CD4-positive, alpha-beta T cell (primary cell): Measurements from ENCODE around the gene EDRF1. TPM values are rescaled to one million over a fixed set of nuclear protein-coding genes. Genes with fewer than 3 reads are reported as not detected.

Experiments
- ATAC-seq: fragments of 200-7000 bp; cut with Tn5 transposase; one replicate; pipeline ENCODE4 v1.10.0; 2022; ENCODE audit warnings: mild to moderate bottlenecking; ENCODE audit not compliant: poor library complexity
- CTCF ChIA-PET: fragments of 350-600 bp; sonication (Branson Sonifier 250); formaldehyde crosslinking; loops from one replicate; lab custom pipeline; 2021; ENCODE audit warnings: antibody characterized with exemption, inconsistent platforms; lab: Charles Lee
- POLR2A ChIA-PET: fragments of 350-600 bp; sonication (Branson Sonifier 250); formaldehyde crosslinking; loops from one replicate; lab custom pipeline; 2021; ENCODE audit warnings: antibody characterized with exemption, inconsistent platforms; lab: Charles Lee
- DNase-seq, 14 experiments: peaks; one replicate each; pipeline ENCODE4 v3.0.0-alpha.2; 2013 to 2020; ENCODE audit warnings: mixed read lengths in 2 of 14
- H3K27ac ChIP-seq, 2 donors: one replicate each; pipeline versions ENCODE4 v1.5.1 to v1.7.0; 2013; ENCODE audit warnings: low read length in 2 of 2, low read depth in 1 of 2, mild to moderate bottlenecking in 1 of 2
- H3K27me3 ChIP-seq, 2 experiments: 1 replicate in 1 of 2; 2 replicates in 1 of 2; pipeline versions ENCODE4 v1.6.1 to v1.7.0; 2013; ENCODE audit warnings: low read length in 2 of 2, control low read depth in 1 of 2, mild to moderate bottlenecking in 1 of 2, moderate library complexity in 1 of 2; ENCODE audit not compliant: insufficient read depth in 2 of 2, control insufficient read depth in 1 of 2
- H3K36me3 ChIP-seq: one replicate; pipeline ENCODE4 v1.6.1; 2013; ENCODE audit warnings: low read length, control low read depth; ENCODE audit not compliant: insufficient read depth
- H3K4me1 ChIP-seq: one replicate; pipeline ENCODE4 v1.6.1; 2013; ENCODE audit warnings: low read length, control low read depth; ENCODE audit not compliant: insufficient read depth
- H3K4me3 ChIP-seq: one replicate; pipeline ENCODE4 v1.5.1; 2013; ENCODE audit warnings: mild to moderate bottlenecking, low read length, moderate library complexity
- H3K9me3 ChIP-seq, 2 experiments: 1 replicate in 1 of 2; 2 replicates in 1 of 2; pipeline versions ENCODE4 v1.6.1 to v1.7.0; 2013; ENCODE audit warnings: low read length in 2 of 2, mild to moderate bottlenecking in 2 of 2, control low read depth in 1 of 2, moderate library complexity in 1 of 2; ENCODE audit not compliant: control insufficient read depth in 1 of 2, insufficient read depth in 1 of 2
- H3K27ac Mint-ChIP-seq: one replicate; pipeline ENCODE4 v1.8.0; 2020; ENCODE audit warnings: mixed read lengths
- H3K27me3 Mint-ChIP-seq: one replicate; pipeline ENCODE4 v1.8.0; 2021; ENCODE audit warnings: mixed read lengths
- H3K36me3 Mint-ChIP-seq: one replicate; pipeline ENCODE4 v1.8.0; 2021; ENCODE audit warnings: low read depth, mixed read lengths
- H3K4me1 Mint-ChIP-seq: one replicate; pipeline ENCODE4 v1.8.0; 2021; ENCODE audit warnings: low read depth, mixed read lengths
- H3K4me3 Mint-ChIP-seq: one replicate; pipeline ENCODE4 v1.8.0; 2020; ENCODE audit warnings: mild to moderate bottlenecking, mixed read lengths
- H3K9me3 Mint-ChIP-seq: one replicate; pipeline ENCODE4 v1.8.0; 2020; ENCODE audit warnings: mixed read lengths
- intact Hi-C, 2 experiments: fragments of 100-400 bp; cut with DNase I in 1 of 2; cut with micrococcal nuclease in 1 of 2; formaldehyde crosslinking; loops; one replicate each; pipeline versions ENCODE4 v1.15.1 to v1.9.0; 2023 to 2025; cut with DNase I, micrococcal nuclease
- total RNA-seq, 174 experiments: library from RNA in 2 of 174; stranded (reverse) in 2 of 174; gene quantifications; one replicate each; pipeline ENCODE4 v1.2.3 and lab custom pipeline; 2021 to 2026
- TF ChIP-seq, protein P1 (sequence below): fragments of 200-600 bp; IDR thresholded peaks from one replicate; pipeline ENCODE4 v1.8.0; 2022; ENCODE audit warnings: antibody characterized with exemption, mild to moderate bottlenecking

EDRF1 gene
- total RNA-seq, 2 experiments from 2014 or later, result 39.0 to 39.8 TPM

DNA sequence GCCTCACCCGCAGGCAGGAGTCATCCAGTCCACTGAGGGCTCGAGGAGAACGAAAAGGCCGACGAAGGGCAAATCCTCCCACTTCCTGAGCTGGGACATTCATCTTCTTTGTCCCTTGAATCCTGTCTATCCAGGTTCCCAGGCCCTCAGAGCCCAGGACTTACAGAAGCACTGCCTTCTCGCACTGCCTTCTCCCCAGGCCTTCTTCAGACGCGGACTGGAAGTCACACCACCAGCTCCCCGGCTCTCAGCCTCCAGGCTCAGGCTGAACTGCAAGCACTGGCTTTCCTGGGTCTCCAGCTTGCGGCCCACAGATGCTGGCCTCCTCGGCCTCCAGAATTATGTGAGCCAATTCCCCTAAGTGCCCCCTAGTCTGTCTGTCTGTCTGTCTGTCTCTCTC, 62.5 kb downstream of the EDRF1 start:
- Mint-ChIP-seq H3K36me3 (peaks cover 7% of the 10 kb centered on the region), H3K27ac (no peak overlapping the region), H3K27me3 (no peaks in the 10 kb centered on the region), H3K4me3 (no peak overlapping the region), H3K4me1 (peaks cover 2% of the 10 kb centered on the region), H3K9me3 (no peaks in the 10 kb centered on the region)
- TF ChIP-seq, protein P1, sequence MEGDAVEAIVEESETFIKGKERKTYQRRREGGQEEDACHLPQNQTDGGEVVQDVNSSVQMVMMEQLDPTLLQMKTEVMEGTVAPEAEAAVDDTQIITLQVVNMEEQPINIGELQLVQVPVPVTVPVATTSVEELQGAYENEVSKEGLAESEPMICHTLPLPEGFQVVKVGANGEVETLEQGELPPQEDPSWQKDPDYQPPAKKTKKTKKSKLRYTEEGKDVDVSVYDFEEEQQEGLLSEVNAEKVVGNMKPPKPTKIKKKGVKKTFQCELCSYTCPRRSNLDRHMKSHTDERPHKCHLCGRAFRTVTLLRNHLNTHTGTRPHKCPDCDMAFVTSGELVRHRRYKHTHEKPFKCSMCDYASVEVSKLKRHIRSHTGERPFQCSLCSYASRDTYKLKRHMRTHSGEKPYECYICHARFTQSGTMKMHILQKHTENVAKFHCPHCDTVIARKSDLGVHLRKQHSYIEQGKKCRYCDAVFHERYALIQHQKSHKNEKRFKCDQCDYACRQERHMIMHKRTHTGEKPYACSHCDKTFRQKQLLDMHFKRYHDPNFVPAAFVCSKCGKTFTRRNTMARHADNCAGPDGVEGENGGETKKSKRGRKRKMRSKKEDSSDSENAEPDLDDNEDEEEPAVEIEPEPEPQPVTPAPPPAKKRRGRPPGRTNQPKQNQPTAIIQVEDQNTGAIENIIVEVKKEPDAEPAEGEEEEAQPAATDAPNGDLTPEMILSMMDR, result no peak
- ChIA-PET POLR2A (no interaction called here), CTCF (no interaction called here)
- no peaks in the 10 kb centered on the region for H3K4me1 ChIP-seq
- H3K27ac ChIP-seq, result no peak overlapping the region
- DNase-seq, result no peak
- no peaks in the 10 kb centered on the region for H3K9me3 ChIP-seq
- no peak overlapping the region for H3K4me3 ChIP-seq
- H3K27me3 ChIP-seq, result no peaks in the 10 kb centered on the region
- intact Hi-C loops, result no loop called here
- no peak for ATAC-seq
- no peaks in the 10 kb centered on the region for H3K36me3 ChIP-seq

DNA sequence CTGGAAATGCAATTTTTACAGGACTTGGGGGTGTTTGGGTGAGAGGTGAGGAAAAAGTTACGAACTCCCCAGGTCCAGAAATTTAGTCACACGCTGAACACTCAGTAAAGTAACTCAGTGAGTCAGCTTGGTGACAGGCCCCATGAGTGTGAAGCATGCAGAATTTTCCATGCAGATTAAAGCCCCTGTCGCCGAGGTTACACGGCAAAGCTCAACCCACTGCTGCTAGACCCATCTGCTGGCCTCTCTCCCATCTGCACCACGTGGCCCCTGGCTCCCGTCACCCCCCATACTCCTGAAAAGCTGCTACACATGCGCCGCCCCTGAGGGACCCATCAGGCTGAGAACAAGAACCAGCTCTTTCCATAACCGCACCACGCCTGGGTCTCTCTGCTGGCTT, 63.1 kb downstream of the EDRF1 start:
- POLR2A ChIA-PET, result no interaction called here
- Histone ChIP-seq H3K4me1 (peaks cover 6% of the 10 kb centered on the region), H3K27me3 (no peaks in the 10 kb centered on the region), H3K27ac (no peak overlapping the region), H3K36me3 (no peaks in the 10 kb centered on the region), H3K4me3 (no peak overlapping the region), H3K9me3 (no peaks in the 10 kb centered on the region)
- no peak overlapping the region for H3K4me3 Mint-ChIP-seq
- no peaks in the 10 kb centered on the region for H3K27me3 Mint-ChIP-seq
- H3K4me1 Mint-ChIP-seq, result peaks cover 7% of the 10 kb centered on the region
- no peak overlapping the region for H3K27ac Mint-ChIP-seq
- peaks cover 12% of the 10 kb centered on the region for H3K36me3 Mint-ChIP-seq
- intact Hi-C loops, result no loop called here
- DNase-seq (no peak), ATAC-seq (no peak)
- H3K9me3 Mint-ChIP-seq, result no peaks in the 10 kb centered on the region
- TF ChIP-seq, protein P1, result no peak
- CTCF ChIA-PET, result no interaction called here

DNA sequence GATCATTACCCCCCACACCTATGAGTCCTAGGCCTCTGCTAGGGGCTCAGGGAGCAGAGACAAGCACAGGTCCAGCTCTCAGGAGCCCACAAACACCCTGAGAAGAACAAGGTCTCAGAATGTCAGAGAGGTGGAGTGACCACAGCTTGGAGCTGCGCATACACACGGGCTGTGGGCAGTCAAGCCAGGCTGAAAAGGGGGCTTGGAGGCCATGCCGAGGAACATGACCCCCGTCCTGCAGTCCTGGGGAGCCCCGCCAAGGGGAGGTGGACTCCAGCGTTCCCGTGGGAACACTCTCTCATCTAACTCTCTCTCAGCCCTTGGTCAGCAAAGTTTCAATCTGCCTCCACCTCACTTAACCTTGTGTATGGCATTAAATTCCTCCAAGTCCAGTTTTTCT, 63.9 kb downstream of the EDRF1 start:
- H3K4me1 Mint-ChIP-seq, result peaks cover 15% of the 10 kb centered on the region
- intact Hi-C loops, result no loop called here
- CTCF ChIA-PET, result no interaction called here

More for the DNA sequence above, 63.9 kb downstream of the EDRF1 start:
- Mint-ChIP-seq H3K9me3 (no peaks in the 10 kb centered on the region), H3K4me3 (no peak overlapping the region), H3K27me3 (no peaks in the 10 kb centered on the region), H3K27ac (no peak overlapping the region), H3K36me3 (peaks cover 13% of the 10 kb centered on the region)
- no peak for ATAC-seq
- no peak overlapping the region for H3K4me3 ChIP-seq
- POLR2A ChIA-PET, result no interaction called here
- no peaks in the 10 kb centered on the region for H3K27me3 ChIP-seq
- no peaks in the 10 kb centered on the region for H3K9me3 ChIP-seq
- no peak overlapping the region for H3K27ac ChIP-seq
- peaks cover 13% of the 10 kb centered on the region for H3K4me1 ChIP-seq
- H3K36me3 ChIP-seq, result no peaks in the 10 kb centered on the region
- DNase-seq, result no peak
- TF ChIP-seq, protein P1, result no peak
